ENCODE data around the gene IL22RA1. TPM values are rescaled to one million over a fixed set of nuclear protein-coding genes. Genes with fewer than 3 reads are reported as not detected.

Gene IL22RA1
- total and polyA plus RNA-seq, 8 donors: 0.43 to 4.1 (median 1.8) TPM; not detected in 1

DNA sequence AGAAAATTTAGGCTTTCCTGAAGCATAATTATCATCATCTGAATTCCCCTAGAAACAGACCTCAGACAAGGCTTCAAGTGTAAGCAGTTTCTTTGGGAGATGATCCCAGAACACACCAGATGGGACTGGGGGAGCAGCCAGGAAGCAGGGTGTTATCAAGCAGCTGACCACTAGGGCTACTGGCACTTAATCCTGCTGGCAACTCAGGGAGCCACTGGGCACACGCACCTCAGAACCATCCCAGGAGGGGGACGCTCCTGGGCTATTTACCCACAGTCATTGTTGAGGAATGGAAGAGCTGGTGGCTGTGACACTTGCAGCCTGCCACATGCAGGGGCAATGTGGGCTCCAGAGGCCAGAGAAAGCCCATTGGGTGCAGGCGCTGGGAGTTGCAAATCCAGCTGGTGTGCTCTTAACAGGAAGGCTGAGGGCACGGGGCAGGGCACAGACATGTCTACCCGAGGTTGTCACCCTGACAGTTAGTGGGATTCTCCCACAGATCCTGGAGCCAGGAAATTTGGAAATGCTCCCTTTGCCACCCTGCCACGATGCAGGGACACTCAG, 15.1 kb upstream of the IL22RA1 start:
- no peak for TF ChIP-seq POLR2A (IDR thresholded peaks at IDR 0.05)
- no peak for TF ChIP-seq POLR2AphosphoS5 (IDR thresholded peaks at IDR 0.05)
- no peak for TF ChIP-seq EP300 (IDR thresholded peaks at IDR 0.05)
- TF ChIP-seq, protein P1, sequence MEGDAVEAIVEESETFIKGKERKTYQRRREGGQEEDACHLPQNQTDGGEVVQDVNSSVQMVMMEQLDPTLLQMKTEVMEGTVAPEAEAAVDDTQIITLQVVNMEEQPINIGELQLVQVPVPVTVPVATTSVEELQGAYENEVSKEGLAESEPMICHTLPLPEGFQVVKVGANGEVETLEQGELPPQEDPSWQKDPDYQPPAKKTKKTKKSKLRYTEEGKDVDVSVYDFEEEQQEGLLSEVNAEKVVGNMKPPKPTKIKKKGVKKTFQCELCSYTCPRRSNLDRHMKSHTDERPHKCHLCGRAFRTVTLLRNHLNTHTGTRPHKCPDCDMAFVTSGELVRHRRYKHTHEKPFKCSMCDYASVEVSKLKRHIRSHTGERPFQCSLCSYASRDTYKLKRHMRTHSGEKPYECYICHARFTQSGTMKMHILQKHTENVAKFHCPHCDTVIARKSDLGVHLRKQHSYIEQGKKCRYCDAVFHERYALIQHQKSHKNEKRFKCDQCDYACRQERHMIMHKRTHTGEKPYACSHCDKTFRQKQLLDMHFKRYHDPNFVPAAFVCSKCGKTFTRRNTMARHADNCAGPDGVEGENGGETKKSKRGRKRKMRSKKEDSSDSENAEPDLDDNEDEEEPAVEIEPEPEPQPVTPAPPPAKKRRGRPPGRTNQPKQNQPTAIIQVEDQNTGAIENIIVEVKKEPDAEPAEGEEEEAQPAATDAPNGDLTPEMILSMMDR (IDR thresholded peaks at IDR 0.05): no peak

DNA sequence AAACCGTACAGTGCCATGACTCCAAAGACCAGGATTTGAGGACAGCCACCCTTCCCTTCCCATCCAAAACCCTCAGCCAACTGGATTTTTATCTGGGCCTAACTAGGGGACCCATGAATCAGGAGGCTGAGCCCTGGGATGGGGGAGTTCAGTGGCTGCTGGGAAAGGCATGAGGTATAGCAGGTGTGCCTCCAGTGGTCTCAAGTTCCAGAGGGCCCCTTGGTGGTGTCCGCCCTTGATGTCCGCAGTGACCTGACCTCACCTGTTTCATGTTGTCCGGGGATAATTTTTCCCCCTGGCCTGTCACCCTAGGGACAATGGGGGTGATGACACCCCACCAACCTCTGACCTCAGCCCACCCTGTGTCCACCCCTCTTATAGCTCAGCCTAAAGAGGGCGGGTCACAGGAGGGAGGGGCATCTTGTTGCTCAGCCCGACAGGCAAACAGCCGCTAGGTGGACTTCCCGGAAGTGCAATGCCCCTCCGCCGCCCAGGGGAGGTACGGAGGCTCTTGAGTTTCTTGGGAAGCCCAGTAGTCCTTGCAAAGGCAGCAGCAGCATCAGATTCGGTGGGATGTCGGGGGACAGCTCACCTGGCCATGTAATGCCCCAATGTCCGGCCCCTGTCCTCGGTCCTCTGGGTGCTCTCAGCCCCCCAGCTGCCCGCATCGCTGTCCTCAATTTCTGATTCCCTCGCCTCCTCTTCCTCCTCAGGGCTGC, 13.8 kb upstream of the IL22RA1 start:
- no peak overlapping the region for H3K27ac ChIP-seq
- 92 to 95% (median 93%) methylated on average over 14 to 18 of the region's 18 CpGs for WGBS, 5 donors
- intact Hi-C loops (cut with DNase I; ENCODE audit: low total_unique reads): no loop called here
- H3K27me3 ChIP-seq: peaks cover 0 to 10% (median 0%) of the 10 kb centered on the region in 3 donors
- H3K4me1 ChIP-seq: peaks cover 0 to 11% (median 0%) of the 10 kb centered on the region in 4 donors
- H3K4me3 ChIP-seq: no peak overlapping the region
- peaks cover 0 to 45% (median 18%) of the 10 kb centered on the region in 4 donors for H3K36me3 ChIP-seq
- no peak for DNase-seq
- H3K9me3 ChIP-seq: no peaks in the 10 kb centered on the region
- TF ChIP-seq EP300 (IDR thresholded peaks at IDR 0.05) (no peak), POLR2A (IDR thresholded peaks at IDR 0.05) (no peak), POLR2AphosphoS5 (IDR thresholded peaks at IDR 0.05) (no peak)
- TF ChIP-seq, protein P1 (IDR thresholded peaks at IDR 0.05): no peak

More for the DNA sequence above, 15.1 kb upstream of the IL22RA1 start:
- intact Hi-C loops (cut with DNase I; ENCODE audit: low total_unique reads): no loop called here
- 80 to 93% (median 85%) methylated on average over 6 of the region's 6 CpGs for WGBS, 5 donors
- H3K27ac ChIP-seq: no peak overlapping the region
- peaks cover 0 to 3% (median 0%) of the 10 kb centered on the region in 3 donors for H3K27me3 ChIP-seq
- peaks cover 0 to 47% (median 18%) of the 10 kb centered on the region in 4 donors for H3K36me3 ChIP-seq
- DNase-seq: no peak
- no peaks in the 10 kb centered on the region for H3K9me3 ChIP-seq
- H3K4me1 ChIP-seq: peaks cover 0 to 11% (median 0%) of the 10 kb centered on the region in 4 donors
- no peak overlapping the region for H3K4me3 ChIP-seq

DNA sequence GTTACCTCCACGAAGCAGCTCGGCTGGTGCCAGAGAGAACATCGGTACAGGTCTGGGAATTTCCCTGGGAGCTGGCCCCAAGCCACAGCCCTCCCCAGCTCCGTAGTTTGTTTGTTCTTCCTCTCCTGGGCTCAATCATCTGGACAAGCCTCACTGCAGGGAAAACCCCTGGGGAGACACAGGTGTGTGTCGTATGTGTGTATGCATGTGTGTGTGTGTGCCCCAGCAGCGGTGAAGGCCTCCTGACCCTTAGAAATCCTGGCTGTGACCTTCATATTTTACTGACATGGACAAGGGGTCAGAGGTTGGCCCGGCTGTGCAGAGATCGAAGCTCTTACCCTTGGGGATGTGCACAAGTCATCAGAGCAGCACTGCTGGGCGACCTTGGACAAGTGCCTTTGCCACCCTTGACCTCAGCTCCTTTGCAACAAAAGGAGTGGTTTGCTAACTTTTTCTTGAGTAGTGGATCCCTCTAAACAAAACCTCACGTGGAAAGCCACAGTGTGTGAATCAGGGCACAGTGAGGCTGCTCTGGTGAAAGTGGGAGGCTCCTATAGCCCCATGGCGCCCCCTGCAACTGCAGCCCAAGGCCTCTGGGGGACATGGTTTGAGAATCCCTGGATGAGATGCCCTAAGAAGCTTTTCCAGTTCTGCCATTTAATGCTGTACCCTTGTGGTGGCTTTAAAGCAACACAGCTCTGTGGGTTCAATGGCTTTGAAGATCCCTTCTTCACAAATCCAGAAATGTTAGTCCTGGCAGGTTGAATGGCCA, 12.3 kb upstream of the IL22RA1 start:
- peaks cover 0 to 36% (median 18%) of the 10 kb centered on the region in 4 donors for H3K36me3 ChIP-seq
- no peak overlapping the region for H3K27ac ChIP-seq
- TF ChIP-seq POLR2AphosphoS5 (IDR thresholded peaks at IDR 0.05) (no peak), EP300 (IDR thresholded peaks at IDR 0.05) (no peak), POLR2A (IDR thresholded peaks at IDR 0.05) (no peak)
- TF ChIP-seq, protein P1 (IDR thresholded peaks at IDR 0.05): no peak
- peaks cover 6 to 15% (median 12%) of the 10 kb centered on the region in 4 donors for H3K4me1 ChIP-seq
- H3K27me3 ChIP-seq: peaks cover 0 to 24% (median 0%) of the 10 kb centered on the region in 3 donors
- intact Hi-C loops (cut with DNase I; ENCODE audit: low total_unique reads): no loop called here
- 36 to 61% (median 42%) methylated on average over 10 to 11 of the region's 11 CpGs for WGBS, 5 donors
- peak; percentile 55 to 61 for DNase-seq
- no peaks in the 10 kb centered on the region for H3K9me3 ChIP-seq
- H3K4me3 ChIP-seq: no peak overlapping the region

DNA sequence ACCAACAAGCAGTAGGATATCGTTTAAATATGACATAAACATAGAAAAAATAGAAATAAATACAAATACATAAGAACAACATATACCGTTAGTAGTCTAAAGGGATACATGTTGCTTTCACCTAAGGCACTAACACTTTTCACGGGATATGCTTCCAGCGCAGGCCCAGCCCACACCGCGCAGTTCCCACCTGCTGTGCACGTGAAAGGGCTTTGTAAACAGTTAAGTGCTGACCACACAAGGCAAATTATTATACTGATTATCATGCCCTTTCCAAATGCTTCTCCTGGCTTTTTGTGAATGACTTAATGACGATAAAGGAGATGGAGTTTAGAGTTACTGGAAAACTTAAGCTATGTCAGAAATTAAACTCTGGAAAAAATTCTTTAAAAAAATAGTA, 11.3 kb upstream of the IL22RA1 start:
- Histone ChIP-seq H3K9me3 (no peaks in the 10 kb centered on the region), H3K4me3 (no peak overlapping the region), H3K27me3 (peaks cover 0 to 34% (median 0%) of the 10 kb centered on the region in 3 donors), H3K27ac (no peak overlapping the region), H3K36me3 (peaks cover 0 to 28% (median 17%) of the 10 kb centered on the region in 4 donors), H3K4me1 (peaks cover 11 to 23% (median 17%) of the 10 kb centered on the region in 4 donors)
- no peak for DNase-seq
- intact Hi-C loops (cut with DNase I; ENCODE audit: low total_unique reads): no loop called here
- WGBS, 5 donors: 67 to 83% (median 77%) methylated on average over 8 of the region's 8 CpGs
- TF ChIP-seq POLR2AphosphoS5 (IDR thresholded peaks at IDR 0.05): no peak
- TF ChIP-seq, protein P1 (IDR thresholded peaks at IDR 0.05): no peak
- TF ChIP-seq EP300 (IDR thresholded peaks at IDR 0.05): no peak
- TF ChIP-seq POLR2A (IDR thresholded peaks at IDR 0.05): no peak
